IPS-15b (cell line): Measurements from ENCODE around the gene GTF2A2.

ENCODE experiments used
- H3K27me3 ChIP-seq: one replicate; pipeline ENCODE4 v1.6.1; 2013; ENCODE audit warnings: low read length; ENCODE audit not compliant: control insufficient read depth, insufficient read depth
- H3K36me3 ChIP-seq: one replicate; pipeline ENCODE4 v1.6.1; 2013; ENCODE audit warnings: low read length; ENCODE audit not compliant: control insufficient read depth, insufficient read depth
- H3K4me1 ChIP-seq: one replicate; pipeline ENCODE4 v1.6.1; 2013; ENCODE audit warnings: mild to moderate bottlenecking, low read length; ENCODE audit not compliant: control insufficient read depth, insufficient read depth
- H3K4me3 ChIP-seq: one replicate; pipeline ENCODE4 v1.5.1; 2013; ENCODE audit warnings: low read depth, low read length
- H3K9ac ChIP-seq: one replicate; pipeline ENCODE4 v1.6.1; 2013; ENCODE audit warnings: low read depth, mild to moderate bottlenecking, low read length
- H3K9me3 ChIP-seq: one replicate; pipeline ENCODE4 v1.6.1; 2013; ENCODE audit warnings: mild to moderate bottlenecking, low read length; ENCODE audit not compliant: control insufficient read depth, insufficient read depth

GTF2A2 gene

DNA sequence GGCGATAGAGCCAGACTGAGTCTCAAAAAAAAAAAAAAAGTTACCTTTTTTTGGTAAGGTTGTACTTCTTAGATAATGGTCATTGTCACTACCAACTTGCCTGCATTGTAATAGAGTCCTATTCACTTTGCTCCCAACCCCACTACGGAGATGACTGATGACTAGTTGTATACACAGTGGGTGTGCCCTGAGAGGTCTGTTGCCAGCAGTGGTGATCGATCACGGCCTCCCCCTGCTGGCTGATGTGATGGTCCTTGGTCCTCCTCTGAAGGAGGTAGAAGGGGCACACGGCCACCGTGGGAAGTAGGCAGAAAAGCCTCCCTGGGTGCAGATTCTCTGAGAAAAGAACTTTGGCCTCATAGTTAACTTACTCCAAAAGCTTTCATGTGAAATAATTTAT lies 35.0 kb downstream of the GTF2A2 start:
- no peaks in the 10 kb centered on the region for H3K4me1 ChIP-seq
- no peak overlapping the region for H3K9ac ChIP-seq
- H3K27me3 ChIP-seq = no peaks in the 10 kb centered on the region

DNA sequence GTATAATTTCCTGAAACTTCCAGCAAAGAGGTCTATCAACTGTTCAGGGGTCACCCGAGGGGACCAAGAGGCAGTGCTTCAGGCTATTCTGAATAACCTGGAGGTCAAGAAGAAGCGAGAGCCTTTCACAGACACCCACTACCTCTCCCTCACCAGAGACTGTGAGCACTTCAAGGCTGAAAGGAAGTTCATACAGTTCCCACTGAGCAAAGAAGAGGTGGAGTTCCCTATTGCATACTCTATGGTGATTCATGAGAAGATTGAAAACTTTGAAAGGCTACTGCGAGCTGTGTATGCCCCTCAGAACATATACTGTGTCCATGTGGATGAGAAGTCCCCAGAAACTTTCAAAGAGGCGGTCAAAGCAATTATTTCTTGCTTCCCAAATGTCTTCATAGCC lies 38.9 kb downstream of the GTF2A2 start:
- Histone ChIP-seq H3K9ac (no peak overlapping the region), H3K4me3 (no peak overlapping the region), H3K27me3 (no peaks in the 10 kb centered on the region), H3K36me3 (no peaks in the 10 kb centered on the region), H3K9me3 (no peaks in the 10 kb centered on the region), H3K4me1 (no peaks in the 10 kb centered on the region)

More for the DNA sequence above, 35.0 kb downstream of the GTF2A2 start:
- no peak overlapping the region for H3K4me3 ChIP-seq
- H3K36me3 ChIP-seq = no peaks in the 10 kb centered on the region
- no peaks in the 10 kb centered on the region for H3K9me3 ChIP-seq

DNA sequence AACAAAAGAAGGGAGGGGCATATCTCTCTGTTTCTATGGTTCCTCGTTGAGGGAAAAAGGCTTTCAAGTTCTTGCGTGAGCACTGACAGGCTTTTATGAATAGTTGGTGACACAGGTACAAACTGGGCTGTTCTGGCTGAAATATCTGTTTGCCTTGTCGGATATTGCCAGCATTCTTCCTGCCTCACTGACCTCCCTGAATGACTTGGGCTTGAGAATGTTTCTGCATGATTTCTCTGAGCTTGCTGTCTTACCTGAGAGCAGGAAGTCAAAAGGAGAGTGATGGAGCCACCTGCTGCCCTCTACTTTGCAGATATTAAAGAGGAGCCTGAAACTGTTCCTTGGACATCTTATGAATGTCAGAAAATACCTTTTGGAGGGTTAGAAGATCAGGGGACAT lies 40.9 kb downstream of the GTF2A2 start:
- peaks cover 2% of the 10 kb centered on the region for H3K4me1 ChIP-seq
- no peaks in the 10 kb centered on the region for H3K27me3 ChIP-seq
- H3K36me3 ChIP-seq = no peaks in the 10 kb centered on the region
- no peak overlapping the region for H3K9ac ChIP-seq
- no peak overlapping the region for H3K4me3 ChIP-seq
- no peaks in the 10 kb centered on the region for H3K9me3 ChIP-seq

DNA sequence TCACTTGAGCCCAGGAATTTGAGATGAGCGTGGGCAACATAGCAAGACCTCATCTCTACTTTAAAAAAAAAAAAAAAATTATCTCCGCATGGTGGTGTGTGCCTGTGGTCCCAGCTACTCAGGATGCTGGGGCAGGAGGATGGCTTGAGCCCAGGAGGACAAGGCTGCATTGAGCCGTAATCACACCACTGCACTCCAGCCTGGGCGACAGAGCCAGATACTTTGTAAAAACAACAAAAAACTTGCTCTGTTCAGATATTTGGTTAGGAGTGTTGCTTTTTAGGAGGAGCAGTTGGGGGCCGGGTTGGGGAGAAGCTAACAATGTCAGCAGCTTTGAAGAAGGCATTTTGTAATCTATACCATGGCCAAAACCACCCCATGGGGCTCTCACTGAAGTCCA lies 41.7 kb downstream of the GTF2A2 start:
- no peaks in the 10 kb centered on the region for H3K27me3 ChIP-seq
- no peaks in the 10 kb centered on the region for H3K9me3 ChIP-seq
- H3K4me1 ChIP-seq = peaks cover 3% of the 10 kb centered on the region
- H3K36me3 ChIP-seq = no peaks in the 10 kb centered on the region
- H3K9ac ChIP-seq = no peak overlapping the region
- H3K4me3 ChIP-seq = no peak overlapping the region

DNA sequence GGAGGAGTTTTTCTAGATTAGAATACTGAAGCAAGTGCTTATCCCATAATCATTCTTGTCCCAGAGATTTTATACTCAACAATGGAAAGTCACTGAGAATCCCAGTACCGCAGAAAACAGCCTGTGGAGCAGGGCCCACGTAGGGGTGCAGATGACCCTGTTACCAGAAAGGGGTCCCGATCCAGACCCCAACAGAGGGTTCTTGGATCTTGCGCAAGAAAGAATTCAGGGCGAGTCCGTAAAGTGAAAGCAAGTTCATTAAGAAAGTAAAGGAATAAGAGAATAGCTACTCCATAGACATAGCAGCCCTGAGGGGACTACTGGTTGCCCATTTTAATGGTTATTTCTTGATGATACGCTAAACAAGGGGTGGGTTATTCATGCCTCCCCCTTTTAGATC lies 43.2 kb downstream of the GTF2A2 start:
- H3K4me1 ChIP-seq = peaks cover 3% of the 10 kb centered on the region
- no peaks in the 10 kb centered on the region for H3K27me3 ChIP-seq
- H3K9me3 ChIP-seq = no peaks in the 10 kb centered on the region
- H3K4me3 ChIP-seq = no peak overlapping the region
- no peak overlapping the region for H3K9ac ChIP-seq
- no peaks in the 10 kb centered on the region for H3K36me3 ChIP-seq

DNA sequence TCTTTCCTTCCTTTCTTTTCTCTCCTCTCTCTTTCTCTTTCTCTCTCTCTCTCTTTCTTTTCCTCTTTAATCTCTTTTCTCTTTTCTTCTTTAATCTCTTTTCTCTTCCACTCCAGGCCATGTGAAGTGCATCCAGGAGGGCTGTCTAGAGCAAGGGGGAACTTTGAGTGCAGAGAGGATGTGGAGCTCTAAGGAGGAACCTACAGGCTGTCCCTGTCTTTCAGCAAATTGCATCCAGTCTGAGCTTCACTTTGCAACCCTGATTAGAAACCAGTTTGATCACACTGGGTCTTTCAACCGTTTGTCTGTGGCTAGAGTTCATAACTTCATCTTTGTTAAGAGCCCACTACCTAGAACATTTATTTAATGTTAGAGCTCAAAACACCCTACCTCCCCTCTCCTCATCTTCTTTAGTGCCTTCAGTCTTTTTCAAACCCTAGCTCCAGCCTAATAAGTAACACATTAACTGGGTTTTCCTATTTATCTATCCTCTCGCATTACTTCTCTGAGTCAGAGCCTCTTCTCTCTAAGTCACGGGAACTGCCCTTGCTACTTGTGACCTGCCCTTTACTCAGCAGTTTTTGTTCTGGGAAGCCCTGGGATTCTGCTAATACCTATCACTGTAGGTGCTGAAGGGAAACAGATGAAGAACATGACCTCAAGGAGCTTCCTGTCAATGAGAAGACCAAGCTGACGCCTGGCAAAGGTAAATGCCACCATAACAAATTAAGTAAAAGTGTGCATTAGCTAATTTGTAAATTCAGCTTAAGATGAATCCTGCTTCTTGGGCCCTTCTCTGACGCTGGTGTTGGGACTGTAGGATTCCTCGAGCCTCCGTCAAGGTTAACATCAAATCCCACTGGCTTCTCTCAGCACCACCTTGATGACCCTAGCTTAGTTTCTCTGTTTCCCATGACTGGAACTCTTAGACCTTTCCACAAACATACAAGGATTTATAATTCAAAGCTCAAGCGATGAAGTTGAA lies 45.7 kb downstream of the GTF2A2 start, which contains the start of gene GCNT3:
GCNT3 (plus strand) TSS at position 508 of the 985 bp plus-strand sequence. CDS start 6,456 bp downstream, outside the sequence.
- Histone ChIP-seq H3K9me3 (no peaks in the 10 kb centered on the region), H3K4me3 (no peak within 1 kb of the TSS), H3K9ac (no peak within 1 kb of the TSS), H3K4me1 (peaks cover 3% of the 10 kb centered on the region), H3K36me3 (no peaks in the 10 kb centered on the region), H3K27me3 (no peaks in the 10 kb centered on the region)

DNA sequence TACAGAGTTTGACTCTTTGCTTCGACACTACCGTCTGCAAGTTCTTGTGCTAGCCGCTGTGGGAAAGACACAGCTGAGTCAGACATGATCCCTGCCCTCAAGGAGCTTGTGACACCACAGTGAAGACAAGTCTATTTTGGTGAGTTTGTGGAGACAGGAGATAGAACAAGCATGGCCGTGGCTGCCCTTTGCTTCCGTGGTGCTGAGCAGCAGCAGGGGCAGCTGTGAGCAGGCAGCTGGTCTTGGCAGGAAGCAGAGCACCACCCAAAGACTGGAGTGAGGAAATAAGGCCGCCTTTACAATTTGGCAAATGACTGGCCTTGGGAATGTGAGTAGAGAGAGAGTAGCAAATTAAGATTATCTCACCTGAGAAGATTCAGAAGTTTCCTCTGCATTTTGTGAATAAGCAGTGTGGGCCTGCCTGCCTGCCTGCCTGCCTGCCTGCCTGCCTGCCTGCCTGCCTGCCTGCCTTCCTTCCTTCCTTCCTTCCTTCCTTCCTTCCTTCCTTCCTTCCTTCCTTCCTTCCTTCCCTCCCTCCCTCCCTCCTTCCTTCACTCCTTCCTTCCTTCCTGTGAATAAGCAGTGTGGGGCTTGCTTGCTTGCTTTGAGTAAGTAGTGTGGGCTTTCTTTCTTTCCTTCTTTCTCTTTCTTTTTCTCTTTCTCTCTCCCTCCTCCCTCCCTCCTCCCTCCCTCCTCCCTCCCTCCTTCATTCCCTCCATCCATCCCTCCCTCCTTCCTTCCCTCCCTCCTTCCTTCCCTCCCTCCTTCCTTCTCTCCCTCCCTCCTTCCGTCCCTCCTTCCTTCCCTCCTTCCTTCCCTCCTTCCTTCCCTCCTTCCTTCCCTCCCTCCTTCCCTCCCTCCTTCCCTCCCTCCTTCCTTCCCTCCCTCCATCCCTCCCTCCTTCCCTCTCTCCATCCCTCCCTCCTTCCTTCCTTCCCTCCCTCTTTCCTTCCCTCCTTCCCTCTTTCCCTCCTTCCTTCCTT lies 47.3 kb downstream of the GTF2A2 start:
- no peaks in the 10 kb centered on the region for H3K27me3 ChIP-seq
- no peaks in the 10 kb centered on the region for H3K36me3 ChIP-seq
- H3K9me3 ChIP-seq = no peaks in the 10 kb centered on the region
- H3K9ac ChIP-seq = no peak overlapping the region
- peaks cover 3% of the 10 kb centered on the region for H3K4me1 ChIP-seq
- no peak overlapping the region for H3K4me3 ChIP-seq

DNA sequence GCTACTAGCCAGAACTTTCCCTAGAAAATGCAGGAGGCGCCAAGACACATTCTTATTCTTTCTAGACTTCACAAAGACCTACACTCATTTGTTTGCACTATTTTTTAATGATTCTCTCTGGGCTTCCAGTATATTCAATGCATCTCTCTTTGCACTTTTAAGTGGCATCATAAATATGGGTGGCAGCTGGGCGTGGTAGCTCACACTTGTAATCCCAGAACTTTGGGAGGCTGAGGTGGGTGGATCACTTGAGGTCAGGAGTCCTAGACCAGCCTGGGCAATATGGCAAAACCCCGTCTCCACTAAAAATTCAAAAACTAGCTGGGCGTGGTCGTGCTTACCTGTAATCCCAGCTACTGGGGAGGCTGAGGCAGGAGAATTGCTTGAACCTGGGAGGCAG lies 51.3 kb downstream of the GTF2A2 start:
- no peaks in the 10 kb centered on the region for H3K9me3 ChIP-seq
- no peak overlapping the region for H3K4me3 ChIP-seq
- no peaks in the 10 kb centered on the region for H3K27me3 ChIP-seq
- H3K9ac ChIP-seq = no peak overlapping the region
- H3K36me3 ChIP-seq = no peaks in the 10 kb centered on the region
- H3K4me1 ChIP-seq = no peaks in the 10 kb centered on the region

DNA sequence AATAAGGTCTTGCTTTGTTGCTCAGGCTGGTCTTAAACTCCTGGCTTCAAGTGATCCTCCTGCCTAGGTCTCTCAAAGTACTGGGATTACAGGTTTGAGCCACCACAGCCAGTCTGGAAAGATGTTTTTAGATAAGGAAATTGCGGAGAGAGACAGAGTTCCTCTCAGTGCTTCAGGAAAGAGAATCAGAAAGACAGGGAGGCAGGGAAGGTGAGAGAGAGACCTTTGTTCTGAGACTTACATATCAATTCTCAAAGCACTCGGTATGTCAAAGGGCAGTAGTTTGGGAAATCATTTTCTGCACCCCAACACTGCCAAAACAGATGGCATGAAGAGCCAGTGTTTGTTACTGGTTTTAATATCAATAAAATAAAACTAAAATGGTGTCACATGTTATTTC lies 58.9 kb downstream of the GTF2A2 start:
- Histone ChIP-seq H3K9ac (no peak overlapping the region), H3K4me1 (no peaks in the 10 kb centered on the region), H3K9me3 (no peaks in the 10 kb centered on the region), H3K36me3 (no peaks in the 10 kb centered on the region), H3K27me3 (no peaks in the 10 kb centered on the region), H3K4me3 (no peak overlapping the region)

DNA sequence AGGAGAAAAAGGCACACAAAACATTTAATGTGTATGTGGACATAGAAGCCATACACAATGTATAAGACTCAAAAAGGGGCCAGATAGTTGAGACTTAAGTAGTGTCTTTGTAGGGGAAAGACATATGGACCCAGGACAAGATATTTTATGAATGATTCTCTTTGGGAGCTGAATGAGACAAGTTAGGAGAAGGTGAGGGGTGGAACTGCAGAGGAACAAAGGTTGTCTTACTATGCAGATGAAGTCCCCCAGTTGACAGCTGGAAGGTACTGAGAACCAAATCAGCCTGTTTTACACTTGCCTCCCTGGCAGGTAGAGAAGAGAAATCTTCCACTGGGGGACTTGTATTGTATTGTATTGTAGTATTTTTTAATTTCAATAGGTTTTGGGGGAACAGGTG lies 60.7 kb downstream of the GTF2A2 start:
- Histone ChIP-seq H3K9me3 (no peaks in the 10 kb centered on the region), H3K9ac (no peak overlapping the region), H3K4me3 (no peak overlapping the region), H3K27me3 (no peaks in the 10 kb centered on the region), H3K36me3 (no peaks in the 10 kb centered on the region), H3K4me1 (no peaks in the 10 kb centered on the region)

DNA sequence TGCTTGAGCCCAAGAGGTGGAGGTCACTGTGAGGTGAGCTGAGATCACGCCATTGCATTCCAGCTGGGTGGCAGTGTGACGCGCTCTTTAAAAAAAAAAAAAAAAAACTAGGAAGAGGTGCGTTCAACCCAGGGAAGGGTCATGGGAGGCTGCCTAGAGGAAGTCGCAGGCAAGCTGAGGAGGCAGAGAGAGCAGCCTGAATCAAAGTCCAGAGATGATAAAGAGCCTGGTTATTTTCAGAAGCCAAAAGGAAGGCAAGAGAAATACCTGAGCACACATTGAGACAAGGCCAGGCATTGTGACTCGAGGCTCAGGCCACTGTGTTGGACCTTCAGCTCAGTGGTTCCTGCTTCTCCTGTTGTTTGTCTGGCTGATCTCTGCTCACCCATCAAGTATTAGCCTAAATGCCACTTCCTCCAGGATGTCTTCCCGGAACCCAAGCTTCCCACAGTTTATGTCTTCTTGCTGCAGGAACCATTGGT lies 61.8 kb downstream of the GTF2A2 start:
- no peak overlapping the region for H3K9ac ChIP-seq
- H3K9me3 ChIP-seq = no peaks in the 10 kb centered on the region
- H3K4me1 ChIP-seq = no peaks in the 10 kb centered on the region
- no peaks in the 10 kb centered on the region for H3K36me3 ChIP-seq
- H3K4me3 ChIP-seq = no peak overlapping the region
- no peaks in the 10 kb centered on the region for H3K27me3 ChIP-seq
